IPS-18c (cell line): ENCODE measurements around the gene MAS1L.

ENCODE experiments used
- H3K4me3 ChIP-seq: 2 replicates; pipeline ENCODE4 v1.7.0; 2013; ENCODE audit warnings: low read depth, mild to moderate bottlenecking, low read length, moderate library complexity; ENCODE audit not compliant: insufficient read depth
- H3K9me3 ChIP-seq: one replicate; pipeline ENCODE4 v1.6.1; 2013; ENCODE audit warnings: mild to moderate bottlenecking, low read length, moderate library complexity; ENCODE audit not compliant: control insufficient read depth, insufficient read depth

The MAS1L gene

GRCh38 chr6:29517728-29518440, 30.1 kb upstream of the MAS1L start:
- H3K4me3 ChIP-seq = no peak overlapping the region
- no peaks in the 10 kb centered on the region for H3K9me3 ChIP-seq

GRCh38 chr6:29517245-29517644, 29.5 kb upstream of the MAS1L start:
- no peaks in the 10 kb centered on the region for H3K9me3 ChIP-seq
- no peak overlapping the region for H3K4me3 ChIP-seq

GRCh38 chr6:29516108-29516507, 28.4 kb upstream of the MAS1L start:
- Histone ChIP-seq H3K4me3 (no peak overlapping the region), H3K9me3 (no peaks in the 10 kb centered on the region)

GRCh38 chr6:29510746-29511300, 23.1 kb upstream of the MAS1L start:
- Histone ChIP-seq H3K9me3 (no peaks in the 10 kb centered on the region), H3K4me3 (no peak overlapping the region)

- H3K4me3 ChIP-seq = no peak overlapping the region
- H3K9me3 ChIP-seq = no peaks in the 10 kb centered on the region
Measured at GRCh38 chr6:29510202-29510601, 22.4 kb upstream of the MAS1L start.

- H3K4me3 ChIP-seq = no peak overlapping the region
Measured at GRCh38 chr6:29509711-29510110, 22.0 kb upstream of the MAS1L start.

GRCh38 chr6:29509239-29509638, 21.5 kb upstream of the MAS1L start:
- no peaks in the 10 kb centered on the region for H3K9me3 ChIP-seq
- no peak overlapping the region for H3K4me3 ChIP-seq

More at GRCh38 chr6:29509711-29510110, 22.0 kb upstream of the MAS1L start:
- no peaks in the 10 kb centered on the region for H3K9me3 ChIP-seq

GRCh38 chr6:29507319-29507718, 19.6 kb upstream of the MAS1L start:
- H3K4me3 ChIP-seq = no peak overlapping the region
- H3K9me3 ChIP-seq = no peaks in the 10 kb centered on the region

- Histone ChIP-seq H3K4me3 (no peak overlapping the region), H3K9me3 (no peaks in the 10 kb centered on the region)
Measured at GRCh38 chr6:29506446-29507067, 18.8 kb upstream of the MAS1L start.

GRCh38 chr6:29505808-29506207, 18.1 kb upstream of the MAS1L start:
- peaks cover 2% of the 10 kb centered on the region for H3K9me3 ChIP-seq

GRCh38 chr6:29504961-29505360, 17.2 kb upstream of the MAS1L start:
- no peak overlapping the region for H3K4me3 ChIP-seq
- H3K9me3 ChIP-seq = peaks cover 2% of the 10 kb centered on the region

More at GRCh38 chr6:29505808-29506207, 18.1 kb upstream of the MAS1L start:
- no peak overlapping the region for H3K4me3 ChIP-seq

- H3K9me3 ChIP-seq = peaks cover 2% of the 10 kb centered on the region
- H3K4me3 ChIP-seq = no peak overlapping the region
Measured at GRCh38 chr6:29502597-29502996, 14.8 kb upstream of the MAS1L start.

- Histone ChIP-seq H3K9me3 (peaks cover 2% of the 10 kb centered on the region), H3K4me3 (no peak overlapping the region)
Measured at GRCh38 chr6:29502181-29502580, 14.4 kb upstream of the MAS1L start.

- Histone ChIP-seq H3K4me3 (no peak overlapping the region), H3K9me3 (peaks cover 2% of the 10 kb centered on the region)
Measured at GRCh38 chr6:29501106-29501505, 13.3 kb upstream of the MAS1L start.

GRCh38 chr6:29500594-29500993, 12.8 kb upstream of the MAS1L start:
- Histone ChIP-seq H3K9me3 (peaks cover 2% of the 10 kb centered on the region), H3K4me3 (no peak overlapping the region)

GRCh38 chr6:29499704-29500103, 11.9 kb upstream of the MAS1L start:
- no peak overlapping the region for H3K4me3 ChIP-seq
- H3K9me3 ChIP-seq = peaks cover 2% of the 10 kb centered on the region

- peaks cover 2% of the 10 kb centered on the region for H3K9me3 ChIP-seq
- no peak overlapping the region for H3K4me3 ChIP-seq
Measured at GRCh38 chr6:29496961-29497360, 9.2 kb upstream of the MAS1L start.

GRCh38 chr6:29495571-29495970, 7.8 kb upstream of the MAS1L start:
- no peak overlapping the region for H3K4me3 ChIP-seq
- no peaks in the 10 kb centered on the region for H3K9me3 ChIP-seq
